Stomach (tissue), 4 donors: Measurements from ENCODE around the gene APOM.

Experiments used
- CTCF ChIP-seq, 7 experiments: fragments of 450-650 bp in 4 of 7; fragments of 200-600 bp in 3 of 7; sonication (generic) in 3 of 7; IDR thresholded peaks; one replicate each; pipeline ENCODE4 v1.5.1; 2016 to 2019; ENCODE audit warnings: antibody characterized with exemption in 7 of 7, control low read depth in 2 of 7, mild to moderate bottlenecking in 1 of 7
- POLR2A ChIP-seq, 4 donors: fragments of 450-650 bp; IDR thresholded peaks; one replicate each; pipeline ENCODE4 v1.6.1; 2016; ENCODE audit warnings: antibody characterized with exemption in 4 of 4, control low read depth in 2 of 4, mild to moderate bottlenecking in 1 of 4, moderate library complexity in 1 of 4
- POLR2AphosphoS5 ChIP-seq, 3 donors: sonication (generic); formaldehyde crosslinking; IDR thresholded peaks; one replicate each; pipeline ENCODE4 v1.6.1; 2016; ENCODE audit warnings: antibody characterized with exemption in 3 of 3

DNA sequence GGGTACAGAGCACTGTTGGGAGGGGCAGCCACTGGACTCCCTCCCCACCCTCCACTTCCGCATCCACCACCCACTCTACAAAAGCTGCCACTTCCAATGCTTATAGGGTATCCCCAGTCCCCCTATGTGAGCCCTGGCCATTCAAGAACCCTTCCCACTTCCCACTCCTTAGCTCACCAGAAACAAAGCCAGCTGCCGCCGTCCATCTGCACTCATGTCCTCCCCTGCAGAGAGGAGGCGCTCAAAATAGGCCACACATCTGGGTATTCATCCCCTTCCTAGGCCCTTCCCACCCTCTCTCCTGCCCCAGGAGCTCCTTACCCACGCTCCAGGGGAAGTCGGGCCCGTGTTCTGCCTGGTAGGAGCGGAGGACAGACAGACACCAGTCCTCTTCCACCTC, 31.6 kb downstream of the APOM start:
- TF ChIP-seq CTCF (IDR thresholded peaks at IDR 0.05) = no peak
- TF ChIP-seq POLR2A (IDR thresholded peaks at IDR 0.05) = no peak
- no peak for TF ChIP-seq POLR2AphosphoS5 (IDR thresholded peaks at IDR 0.05)
